ENCODE measurements around the gene KDELR3. TPM values are rescaled to one million over a fixed set of nuclear protein-coding genes. Genes with fewer than 3 reads are reported as not detected.

KDELR3 gene
- total and polyA plus RNA-seq, 2 donors (not counting 1 experiment from before 2014, with no cell fraction given), result 78.8 to 305 TPM

GRCh38 chr22:38523029-38523428 is 55.1 kb downstream of the KDELR3 start:
- H3K4me3 ChIP-seq (replicated peaks in 1 of 4; ENCODE audit: control extremely low read depth in 1 of 4, insufficient read depth in 1 of 4, low read depth in 3 of 4, low read length in 4 of 4), result no peak overlapping the region

GRCh38 chr22:38523479-38523878 is 55.6 kb downstream of the KDELR3 start:
- no peaks in the 10 kb centered on the region for H3K27me3 ChIP-seq (ENCODE audit: control insufficient read depth, insufficient read depth, low read length)
- no peaks in the 10 kb centered on the region for H3K4me1 ChIP-seq (ENCODE audit: control insufficient read depth, extremely low read depth, insufficient read depth, low read length)
- TF ChIP-seq EZH2 (IDR thresholded peaks at IDR 0.05; ENCODE audit: low read length, missing control alignments), result no peak
- no peak for TF ChIP-seq CTCF (conservative IDR thresholded peaks at IDR 0.05 in 1 of 2, IDR thresholded peaks at IDR 0.05 in 1 of 2; ENCODE audit: low read depth in 1 of 2, low read length in 2 of 2)
- no peak for DNase-seq (ENCODE audit: low read depth in 2 of 2)
- no peaks in the 10 kb centered on the region for H4K20me1 ChIP-seq (ENCODE audit: control insufficient read depth, extremely low read depth, insufficient read depth, low read length)
- no peak overlapping the region for H3K4me2 ChIP-seq (ENCODE audit: extremely low read depth, insufficient read depth, low read length)
- H3K9me3 ChIP-seq (ENCODE audit: control insufficient read depth, insufficient read depth, low read depth, low read length), result no peaks in the 10 kb centered on the region
- no peak overlapping the region for H3K9ac ChIP-seq (ENCODE audit: insufficient read depth, low read length)
- H3K27ac ChIP-seq (ENCODE audit: insufficient read depth, low read length), result no peak overlapping the region
- no peaks in the 10 kb centered on the region for H3K79me2 ChIP-seq (ENCODE audit: control insufficient read depth, insufficient read depth, low read length)
- no peak overlapping the region for H2AFZ ChIP-seq (ENCODE audit: low read length)
- H3K4me3 ChIP-seq (replicated peaks in 1 of 4; ENCODE audit: control extremely low read depth in 1 of 4, insufficient read depth in 1 of 4, low read depth in 3 of 4, low read length in 4 of 4), result no peak overlapping the region
- no peaks in the 10 kb centered on the region for H3K36me3 ChIP-seq (ENCODE audit: control insufficient read depth, insufficient read depth, low read length)

More at GRCh38 chr22:38523029-38523428, 55.1 kb downstream of the KDELR3 start:
- no peak overlapping the region for H3K9ac ChIP-seq (ENCODE audit: insufficient read depth, low read length)
- no peak overlapping the region for H3K4me2 ChIP-seq (ENCODE audit: extremely low read depth, insufficient read depth, low read length)
- no peaks in the 10 kb centered on the region for H4K20me1 ChIP-seq (ENCODE audit: control insufficient read depth, extremely low read depth, insufficient read depth, low read length)
- DNase-seq (ENCODE audit: low read depth in 2 of 2), result no peak
- no peaks in the 10 kb centered on the region for H3K36me3 ChIP-seq (ENCODE audit: control insufficient read depth, insufficient read depth, low read length)
- TF ChIP-seq EZH2 (IDR thresholded peaks at IDR 0.05; ENCODE audit: low read length, missing control alignments) (no peak), CTCF (conservative IDR thresholded peaks at IDR 0.05 in 1 of 2, IDR thresholded peaks at IDR 0.05 in 1 of 2; ENCODE audit: low read depth in 1 of 2, low read length in 2 of 2) (no peak)
- H3K4me1 ChIP-seq (ENCODE audit: control insufficient read depth, extremely low read depth, insufficient read depth, low read length), result no peaks in the 10 kb centered on the region
- no peak overlapping the region for H2AFZ ChIP-seq (ENCODE audit: low read length)
- H3K27ac ChIP-seq (ENCODE audit: insufficient read depth, low read length), result no peak overlapping the region
- no peaks in the 10 kb centered on the region for H3K79me2 ChIP-seq (ENCODE audit: control insufficient read depth, insufficient read depth, low read length)
- H3K9me3 ChIP-seq (ENCODE audit: control insufficient read depth, insufficient read depth, low read depth, low read length), result no peaks in the 10 kb centered on the region
- H3K27me3 ChIP-seq (ENCODE audit: control insufficient read depth, insufficient read depth, low read length), result no peaks in the 10 kb centered on the region

GRCh38 chr22:38524429-38524828 is 56.5 kb downstream of the KDELR3 start:
- no peak overlapping the region for H3K4me3 ChIP-seq (replicated peaks in 1 of 4; ENCODE audit: control extremely low read depth in 1 of 4, insufficient read depth in 1 of 4, low read depth in 3 of 4, low read length in 4 of 4)
- no peaks in the 10 kb centered on the region for H3K36me3 ChIP-seq (ENCODE audit: control insufficient read depth, insufficient read depth, low read length)
- no peak overlapping the region for H3K27ac ChIP-seq (ENCODE audit: insufficient read depth, low read length)
- H4K20me1 ChIP-seq (ENCODE audit: control insufficient read depth, extremely low read depth, insufficient read depth, low read length), result no peaks in the 10 kb centered on the region
- no peaks in the 10 kb centered on the region for H3K9me3 ChIP-seq (ENCODE audit: control insufficient read depth, insufficient read depth, low read depth, low read length)
- H3K4me1 ChIP-seq (ENCODE audit: control insufficient read depth, extremely low read depth, insufficient read depth, low read length), result no peaks in the 10 kb centered on the region
- H3K79me2 ChIP-seq (ENCODE audit: control insufficient read depth, insufficient read depth, low read length), result no peaks in the 10 kb centered on the region
- no peak for DNase-seq (ENCODE audit: low read depth in 2 of 2)
- no peaks in the 10 kb centered on the region for H3K27me3 ChIP-seq (ENCODE audit: control insufficient read depth, insufficient read depth, low read length)
- H3K4me2 ChIP-seq (ENCODE audit: extremely low read depth, insufficient read depth, low read length), result no peak overlapping the region
- no peak overlapping the region for H2AFZ ChIP-seq (ENCODE audit: low read length)
- H3K9ac ChIP-seq (ENCODE audit: insufficient read depth, low read length), result no peak overlapping the region
- TF ChIP-seq CTCF (conservative IDR thresholded peaks at IDR 0.05 in 1 of 2, IDR thresholded peaks at IDR 0.05 in 1 of 2; ENCODE audit: low read depth in 1 of 2, low read length in 2 of 2) (no peak), EZH2 (IDR thresholded peaks at IDR 0.05; ENCODE audit: low read length, missing control alignments) (no peak)

Data from fibroblast of lung (primary cell).